ENCODE data around the gene DYNC1H1.

Gene DYNC1H1

DNA sequence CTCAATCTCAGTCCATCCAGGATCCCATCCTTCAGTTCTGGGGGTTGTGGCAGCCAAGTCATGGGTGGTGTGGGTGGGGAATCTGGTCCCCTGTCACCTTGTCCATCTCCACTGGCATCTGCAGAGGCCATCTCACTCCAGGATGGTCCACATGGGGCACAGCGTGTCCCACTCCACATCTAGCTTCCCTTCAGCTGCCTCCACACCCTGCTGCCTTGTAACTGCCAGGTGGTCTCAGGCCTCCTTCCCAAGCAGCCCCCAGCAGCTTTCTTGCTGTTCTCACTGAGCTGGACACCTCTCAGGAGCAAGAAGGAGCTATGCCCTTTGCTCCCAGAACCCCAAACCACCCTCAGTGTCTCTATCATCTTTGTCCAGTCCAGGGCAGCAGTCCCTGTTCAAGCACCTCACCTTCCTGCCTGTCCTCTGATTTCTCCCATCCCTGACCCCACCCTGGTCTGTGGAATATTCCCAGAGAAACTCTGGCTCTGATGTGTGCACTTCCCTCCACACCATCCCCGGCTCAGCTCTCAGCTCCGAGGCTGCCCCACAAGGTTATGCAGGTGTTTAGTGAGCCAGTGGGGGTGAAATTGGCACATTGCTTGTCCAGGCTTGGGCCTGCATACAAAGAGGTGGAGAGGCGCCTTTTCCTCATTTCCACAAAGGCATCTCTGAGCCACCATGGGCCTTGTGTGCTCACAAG, 13.7 kb upstream of the DYNC1H1 start:
- no peak for DNase-seq (ENCODE audit: low read depth)
- TF ChIP-seq CTCF (IDR thresholded peaks at IDR 0.05; ENCODE audit: insufficient read depth, low read depth, low read length, missing control alignments), result no peak
- H3K4me3 ChIP-seq (ENCODE audit: low read length), result no peak overlapping the region

DNA sequence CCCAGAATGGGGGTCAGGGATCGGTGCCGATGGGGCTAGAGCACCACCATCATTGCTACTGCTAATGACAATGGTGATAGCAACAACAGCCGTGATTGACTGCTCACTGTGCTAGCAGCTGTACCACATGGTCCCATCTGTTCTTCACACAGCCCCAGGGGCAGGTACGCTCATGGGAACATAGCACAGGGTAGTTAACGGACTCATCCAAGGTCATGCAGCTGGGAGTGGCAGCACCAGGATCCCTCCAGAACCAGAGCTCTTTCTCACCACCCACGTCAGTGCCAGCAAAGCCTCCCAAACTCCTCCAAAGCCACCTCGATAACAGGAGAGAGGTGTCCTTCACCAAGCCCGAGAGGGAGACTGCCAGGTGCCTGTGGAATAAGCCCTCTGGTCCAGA, 11.2 kb upstream of the DYNC1H1 start:
- DNase-seq (ENCODE audit: low read depth), result no peak
- TF ChIP-seq CTCF (IDR thresholded peaks at IDR 0.05; ENCODE audit: insufficient read depth, low read depth, low read length, missing control alignments), result no peak
- no peak overlapping the region for H3K4me3 ChIP-seq (ENCODE audit: low read length)

- H3K4me3 ChIP-seq (ENCODE audit: low read length), result no peak overlapping the region
- TF ChIP-seq CTCF (IDR thresholded peaks at IDR 0.05; ENCODE audit: insufficient read depth, low read depth, low read length, missing control alignments), result no peak
- no peak for DNase-seq (ENCODE audit: low read depth)
Measured at GRCh38 chr14:101954501-101954900, 9.9 kb upstream of the DYNC1H1 start.

DNA sequence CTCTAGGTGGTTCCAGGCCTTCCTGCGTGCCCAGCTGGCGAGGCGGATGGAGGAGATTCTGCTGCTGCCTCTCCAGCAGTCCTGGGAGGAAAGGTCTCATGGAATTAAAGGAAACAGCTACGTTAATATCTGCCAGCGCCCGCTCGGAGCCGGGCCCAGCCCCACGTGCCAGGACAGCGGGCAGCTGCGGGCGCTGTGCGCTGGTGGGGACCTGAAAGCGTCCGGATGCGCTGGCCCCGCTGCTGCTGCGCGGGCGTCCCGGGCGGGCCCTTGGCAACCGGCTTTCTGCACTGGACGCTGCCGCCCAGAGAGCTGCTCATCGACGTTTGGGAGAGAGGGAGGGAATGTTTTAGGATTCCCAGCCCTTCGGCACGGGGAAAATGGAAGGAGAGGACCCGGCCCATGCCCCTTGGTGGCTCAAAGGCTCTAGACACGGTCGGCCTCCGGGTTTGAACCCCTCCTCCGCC, 8.6 kb upstream of the DYNC1H1 start:
- DNase-seq (ENCODE audit: low read depth), result no peak
- TF ChIP-seq CTCF (IDR thresholded peaks at IDR 0.05; ENCODE audit: insufficient read depth, low read depth, low read length, missing control alignments), result no peak
- no peak overlapping the region for H3K4me3 ChIP-seq (ENCODE audit: low read length)

- no peak for DNase-seq (ENCODE audit: low read depth)
- H3K4me3 ChIP-seq (ENCODE audit: low read length), result no peak overlapping the region
- TF ChIP-seq CTCF (IDR thresholded peaks at IDR 0.05; ENCODE audit: insufficient read depth, low read depth, low read length, missing control alignments), result no peak
Measured at GRCh38 chr14:101956179-101956885, 8.0 kb upstream of the DYNC1H1 start.

GRCh38 chr14:101957406-101958234, 6.8 kb upstream of the DYNC1H1 start:
- no peak for DNase-seq (ENCODE audit: low read depth)
- no peak overlapping the region for H3K4me3 ChIP-seq (ENCODE audit: low read length)
- TF ChIP-seq CTCF (IDR thresholded peaks at IDR 0.05; ENCODE audit: insufficient read depth, low read depth, low read length, missing control alignments), result no peak
